PC-3 (cell line): Measurements from ENCODE around the gene TBC1D2B.

ENCODE experiments used
- CTCF ChIP-seq: fragments of 300-600 bp; sonication (generic); conservative IDR thresholded peaks from 2 replicates; pipeline ENCODE4 v1.5.1; 2017; ENCODE audit warnings: antibody characterized with exemption, low read depth, mild to moderate bottlenecking, low read length
- EZH2 ChIP-seq: fragments of 300-600 bp; sonication (generic); IDR thresholded peaks from one replicate; pipeline ENCODE4 v1.6.1; 2017; ENCODE audit warnings: antibody characterized with exemption, mild to moderate bottlenecking, low read length; ENCODE audit not compliant: unreplicated experiment
- EZH2phosphoT487 ChIP-seq: fragments of 300-600 bp; sonication (generic); IDR thresholded peaks from 2 replicates; pipeline ENCODE4 v1.6.1; 2018; ENCODE audit warnings: mild to moderate bottlenecking, antibody characterized with exemption, low read length, borderline replicate concordance

- no peak for TF ChIP-seq CTCF
- TF ChIP-seq EZH2 = no peak
- no peak for TF ChIP-seq EZH2phosphoT487
These were observed 28.1 kb upstream of the TBC1D2B start for GRCh38 chr15:78105476-78106241.
